GM21529 (cell line): Measurements from ENCODE around the gene SPDYA.
"Not testable (repeated sequence)": the region's sequence is repeated elsewhere in the genome, so short reads cannot be mapped to it uniquely, and the experiment has no call there.

Experiments used
- ATAC-seq: cut with Tn5 transposase; IDR thresholded peaks from one replicate; pipeline ENCODE4 v1.9.1; 2021; ENCODE audit not compliant: unreplicated experiment

The SPDYA gene

GRCh38 chr2:28810384-28811285, at the start of gene SPDYA:
Gene SPDYA, plus strand, starts transcription at chr2:28810834. Its CDS starts 5,181 bp downstream, at chr2:28816015.
- ATAC-seq, result peak; percentile 72

GRCh38 chr2:28761420-28761819, 49.2 kb upstream of the SPDYA start:
- ATAC-seq, result no peak

- no peak for ATAC-seq
These were observed 45.5 kb upstream of the SPDYA start for GRCh38 chr2:28764909-28765711.

- ATAC-seq, result no peak
These were observed 44.6 kb upstream of the SPDYA start for GRCh38 chr2:28766070-28766469.

GRCh38 chr2:28767337-28767736, 43.3 kb upstream of the SPDYA start:
- no peak for ATAC-seq

GRCh38 chr2:28768422-28768821, 42.2 kb upstream of the SPDYA start:
- ATAC-seq, result no peak

GRCh38 chr2:28768952-28769351, 41.7 kb upstream of the SPDYA start:
- ATAC-seq, result no peak

GRCh38 chr2:28772351-28772750, 38.3 kb upstream of the SPDYA start:
- no peak for ATAC-seq

GRCh38 chr2:28776471-28776870, 34.2 kb upstream of the SPDYA start:
- no peak for ATAC-seq

- no peak for ATAC-seq
These were observed 32.2 kb upstream of the SPDYA start for GRCh38 chr2:28778392-28778791.

GRCh38 chr2:28779001-28779400, 31.6 kb upstream of the SPDYA start:
- no peak for ATAC-seq

GRCh38 chr2:28780496-28780895, 30.1 kb upstream of the SPDYA start:
- ATAC-seq, result no peak

GRCh38 chr2:28782423-28782822, 28.2 kb upstream of the SPDYA start:
- ATAC-seq, result no peak

GRCh38 chr2:28784570-28784969, 26.1 kb upstream of the SPDYA start:
- ATAC-seq, result not testable (repeated sequence)

- ATAC-seq, result no peak
These were observed 14.0 kb upstream of the SPDYA start for GRCh38 chr2:28796620-28797019.

GRCh38 chr2:28801726-28802125, 8.9 kb upstream of the SPDYA start:
- ATAC-seq, result no peak

GRCh38 chr2:28802975-28803429, 7.6 kb upstream of the SPDYA start:
- no peak for ATAC-seq

- no peak for ATAC-seq
These were observed 707 bp upstream of the SPDYA start for GRCh38 chr2:28809927-28810326.

- no peak for ATAC-seq
These were observed 7.4 kb downstream of the SPDYA start for GRCh38 chr2:28818053-28818452.

GRCh38 chr2:28821295-28821958, 10.8 kb downstream of the SPDYA start:
- no peak for ATAC-seq

GRCh38 chr2:28822036-28822435, 11.4 kb downstream of the SPDYA start:
- no peak for ATAC-seq
